Stimulated activated CD4-positive, alpha-beta T cell treated with anti-CD3 and anti-CD28 coated beads, Interleukin-1b, Interleukin-23, amount 100 ng/mL, for 48 hours (primary cell): ENCODE results near the gene RYR2.

ENCODE experiments used
- DNase-seq: peaks from one replicate; pipeline ENCODE4 v3.0.0-alpha.2; 2020

Gene RYR2

DNA sequence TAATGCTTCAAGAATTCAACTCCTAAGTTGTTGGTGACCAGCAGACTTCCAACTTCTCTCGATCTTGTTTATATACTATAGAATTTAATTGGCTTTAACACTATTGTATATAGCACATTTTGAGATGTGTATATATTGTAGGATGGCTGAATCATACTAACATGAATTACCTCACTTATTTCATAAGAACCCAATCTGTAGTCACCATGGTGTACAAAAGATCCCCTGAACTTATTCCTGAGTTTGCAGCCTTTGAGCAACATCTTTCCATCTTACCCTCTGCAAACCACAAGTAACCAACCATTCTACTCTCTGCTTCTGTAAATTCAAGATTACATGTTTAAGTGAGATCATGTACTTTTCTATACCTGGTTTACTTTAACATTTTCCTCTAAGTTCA, 836.4 kb downstream of the RYR2 start:
- DNase-seq = no peak

DNA sequence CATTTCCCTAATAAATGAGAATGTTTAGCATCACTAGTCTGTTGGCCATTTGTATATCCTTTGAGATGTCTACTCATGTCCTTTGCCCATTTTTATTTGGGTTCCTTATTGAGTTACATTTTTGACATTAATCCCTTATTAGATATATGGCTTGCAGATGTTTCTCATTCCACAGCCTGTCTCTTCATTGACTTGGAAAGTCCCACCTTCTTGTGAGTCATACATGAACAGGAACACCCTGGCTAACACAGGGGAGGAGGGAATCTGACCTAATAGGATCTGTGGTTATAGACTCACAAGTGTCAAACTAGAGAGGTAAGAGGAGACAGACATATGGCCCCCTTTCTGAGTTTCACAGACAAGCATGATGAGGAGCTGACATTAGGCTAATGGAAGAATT, 837.2 kb downstream of the RYR2 start:
- no peak for DNase-seq
